ENCODE measurements around the gene IFRD1.

IFRD1 gene

GRCh38 chr7:112449902-112450806 is at the start of gene IFRD1:
Gene IFRD1, plus strand, starts transcription at chr7:112450460. Its CDS starts 229 bp downstream, at chr7:112450689.
- Mint-ChIP-seq H3K36me3 (ENCODE audit: low read depth) (peaks cover 2% of the 10 kb centered on the region), H3K27me3 (ENCODE audit: low read depth) (no peaks in the 10 kb centered on the region), H3K4me3 (peak within 1 kb of the TSS; percentile 99), H3K9me3 (no peaks in the 10 kb centered on the region), H3K27ac (peak within 1 kb of the TSS; percentile 100), H3K4me1 (ENCODE audit: low read depth) (peaks cover 38% of the 10 kb centered on the region)
- DNase-seq (ENCODE audit: low spot score) = peak; percentile 97

GRCh38 chr7:112404321-112404720 is 45.9 kb upstream of the IFRD1 start:
- Mint-ChIP-seq H3K4me3 (no peak overlapping the region), H3K9me3 (no peaks in the 10 kb centered on the region), H3K27ac (no peak overlapping the region), H3K4me1 (ENCODE audit: low read depth) (peaks cover 4% of the 10 kb centered on the region), H3K36me3 (ENCODE audit: low read depth) (no peaks in the 10 kb centered on the region), H3K27me3 (ENCODE audit: low read depth) (peaks cover 53% of the 10 kb centered on the region)
- no peak for DNase-seq (ENCODE audit: low spot score)

GRCh38 chr7:112405286-112405685 is 45.0 kb upstream of the IFRD1 start:
- Mint-ChIP-seq H3K36me3 (ENCODE audit: low read depth) (no peaks in the 10 kb centered on the region), H3K27ac (no peak overlapping the region), H3K4me1 (ENCODE audit: low read depth) (no peaks in the 10 kb centered on the region), H3K9me3 (no peaks in the 10 kb centered on the region), H3K4me3 (no peak overlapping the region), H3K27me3 (ENCODE audit: low read depth) (peaks cover 50% of the 10 kb centered on the region)
- no peak for DNase-seq (ENCODE audit: low spot score)

GRCh38 chr7:112407261-112407660 is 43.0 kb upstream of the IFRD1 start:
- no peaks in the 10 kb centered on the region for H3K4me1 Mint-ChIP-seq (ENCODE audit: low read depth)
- no peaks in the 10 kb centered on the region for H3K9me3 Mint-ChIP-seq
- H3K4me3 Mint-ChIP-seq = no peak overlapping the region
- DNase-seq (ENCODE audit: low spot score) = no peak
- peaks cover 47% of the 10 kb centered on the region for H3K27me3 Mint-ChIP-seq (ENCODE audit: low read depth)
- H3K36me3 Mint-ChIP-seq (ENCODE audit: low read depth) = no peaks in the 10 kb centered on the region
- no peak overlapping the region for H3K27ac Mint-ChIP-seq

- no peak for DNase-seq (ENCODE audit: low spot score)
- no peaks in the 10 kb centered on the region for H3K4me1 Mint-ChIP-seq (ENCODE audit: low read depth)
- no peak overlapping the region for H3K4me3 Mint-ChIP-seq
- H3K9me3 Mint-ChIP-seq = no peaks in the 10 kb centered on the region
- no peak overlapping the region for H3K27ac Mint-ChIP-seq
- H3K27me3 Mint-ChIP-seq (ENCODE audit: low read depth) = peaks cover 43% of the 10 kb centered on the region
- no peaks in the 10 kb centered on the region for H3K36me3 Mint-ChIP-seq (ENCODE audit: low read depth)
Observed at GRCh38 chr7:112410092-112410491, 40.2 kb upstream of the IFRD1 start.

- Mint-ChIP-seq H3K27me3 (ENCODE audit: low read depth) (peaks cover 40% of the 10 kb centered on the region), H3K4me3 (no peak overlapping the region), H3K9me3 (no peaks in the 10 kb centered on the region), H3K36me3 (ENCODE audit: low read depth) (no peaks in the 10 kb centered on the region), H3K27ac (no peak overlapping the region), H3K4me1 (ENCODE audit: low read depth) (peaks cover 1% of the 10 kb centered on the region)
- no peak for DNase-seq (ENCODE audit: low spot score)
Observed at GRCh38 chr7:112411186-112411795, 39.0 kb upstream of the IFRD1 start.

- Mint-ChIP-seq H3K4me1 (ENCODE audit: low read depth) (peaks cover 1% of the 10 kb centered on the region), H3K36me3 (ENCODE audit: low read depth) (no peaks in the 10 kb centered on the region), H3K4me3 (no peak overlapping the region), H3K9me3 (no peaks in the 10 kb centered on the region), H3K27me3 (ENCODE audit: low read depth) (peaks cover 14% of the 10 kb centered on the region), H3K27ac (no peak overlapping the region)
- DNase-seq (ENCODE audit: low spot score) = no peak
Observed at GRCh38 chr7:112414855-112415490, 35.3 kb upstream of the IFRD1 start.

- no peak for DNase-seq (ENCODE audit: low spot score)
- Mint-ChIP-seq H3K27me3 (ENCODE audit: low read depth) (peaks cover 10% of the 10 kb centered on the region), H3K4me1 (ENCODE audit: low read depth) (peaks cover 1% of the 10 kb centered on the region), H3K27ac (no peak overlapping the region), H3K36me3 (ENCODE audit: low read depth) (no peaks in the 10 kb centered on the region), H3K4me3 (no peak overlapping the region), H3K9me3 (no peaks in the 10 kb centered on the region)
Observed at GRCh38 chr7:112416127-112416526, 34.1 kb upstream of the IFRD1 start.

GRCh38 chr7:112419543-112420130 is 30.6 kb upstream of the IFRD1 start:
- Mint-ChIP-seq H3K27me3 (ENCODE audit: low read depth) (no peaks in the 10 kb centered on the region), H3K4me1 (ENCODE audit: low read depth) (peaks cover 21% of the 10 kb centered on the region), H3K27ac (no peak overlapping the region), H3K36me3 (ENCODE audit: low read depth) (no peaks in the 10 kb centered on the region), H3K9me3 (no peaks in the 10 kb centered on the region), H3K4me3 (no peak overlapping the region)
- no peak for DNase-seq (ENCODE audit: low spot score)

GRCh38 chr7:112420236-112420861 is 29.9 kb upstream of the IFRD1 start:
- no peak overlapping the region for H3K4me3 Mint-ChIP-seq

GRCh38 chr7:112421666-112422486 is 28.4 kb upstream of the IFRD1 start:
- H3K36me3 Mint-ChIP-seq (ENCODE audit: low read depth) = no peaks in the 10 kb centered on the region
- H3K4me3 Mint-ChIP-seq = peak overlapping the region; percentile 11
- no peaks in the 10 kb centered on the region for H3K9me3 Mint-ChIP-seq
- no peak for DNase-seq (ENCODE audit: low spot score)
- peaks cover 22% of the 10 kb centered on the region for H3K4me1 Mint-ChIP-seq (ENCODE audit: low read depth)
- no peak overlapping the region for H3K27ac Mint-ChIP-seq
- H3K27me3 Mint-ChIP-seq (ENCODE audit: low read depth) = no peaks in the 10 kb centered on the region

More at GRCh38 chr7:112420236-112420861, 29.9 kb upstream of the IFRD1 start:
- Mint-ChIP-seq H3K9me3 (no peaks in the 10 kb centered on the region), H3K4me1 (ENCODE audit: low read depth) (peaks cover 24% of the 10 kb centered on the region), H3K27ac (no peak overlapping the region), H3K27me3 (ENCODE audit: low read depth) (no peaks in the 10 kb centered on the region), H3K36me3 (ENCODE audit: low read depth) (no peaks in the 10 kb centered on the region)
- no peak for DNase-seq (ENCODE audit: low spot score)

- Mint-ChIP-seq H3K4me3 (no peak overlapping the region), H3K27ac (no peak overlapping the region), H3K36me3 (ENCODE audit: low read depth) (no peaks in the 10 kb centered on the region), H3K9me3 (no peaks in the 10 kb centered on the region), H3K27me3 (ENCODE audit: low read depth) (no peaks in the 10 kb centered on the region), H3K4me1 (ENCODE audit: low read depth) (peaks cover 22% of the 10 kb centered on the region)
- no peak for DNase-seq (ENCODE audit: low spot score)
Observed at GRCh38 chr7:112422842-112423496, 27.3 kb upstream of the IFRD1 start.

Measured in T-helper 2 cell treated with Interferon-gamma antibody and Interleukin-4, amounts not matched to agents 5 μg/mL and 100 μg/mL, for 36 hours (primary cell).